Forelimb muscle (tissue), 1 donor: ENCODE results near the gene SLC39A11. TPM values are rescaled to one million over a fixed set of nuclear protein-coding genes. Genes with fewer than 3 reads are reported as not detected.

Experiments
- DNase-seq: peaks from one replicate; pipeline ENCODE4 v3.0.0-alpha.2; 2013; ENCODE audit warnings: low read depth
- polyA plus RNA-seq: library from polyadenylated mRNA; unstranded; fragments of 120-200 nt; gene quantifications from one replicate; pipeline ENCODE4 v1.2.1, GENCODE V29; 2013; ENCODE audit not compliant: insufficient read length

The SLC39A11 gene
- polyA plus RNA-seq, 1 donor = 11.9 TPM

GRCh38 chr17:72619976-72620650, 472.4 kb downstream of the SLC39A11 start:
- no peak for DNase-seq

GRCh38 chr17:72618001-72618509, 474.4 kb downstream of the SLC39A11 start:
- DNase-seq = no peak

DNA sequence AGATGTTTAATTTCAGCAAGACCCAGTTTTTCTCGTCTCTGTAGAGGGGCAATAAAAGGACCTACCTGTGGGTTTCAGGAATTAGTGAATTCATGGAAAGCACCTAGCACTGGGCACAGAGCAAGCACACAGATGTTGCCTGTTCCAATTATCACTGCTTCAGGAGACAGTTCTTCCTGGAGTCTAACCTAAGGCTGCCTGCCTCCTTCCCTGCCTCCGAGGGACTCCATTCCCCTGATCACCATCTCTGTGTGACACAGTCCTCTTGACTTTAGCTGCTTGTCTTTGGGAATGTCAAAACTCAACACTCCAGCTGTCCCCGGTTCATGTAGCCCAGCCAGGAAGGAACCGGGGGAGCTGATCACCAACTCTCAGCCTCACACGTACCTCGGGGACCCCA, 474.9 kb downstream of the SLC39A11 start:
- no peak for DNase-seq

DNA sequence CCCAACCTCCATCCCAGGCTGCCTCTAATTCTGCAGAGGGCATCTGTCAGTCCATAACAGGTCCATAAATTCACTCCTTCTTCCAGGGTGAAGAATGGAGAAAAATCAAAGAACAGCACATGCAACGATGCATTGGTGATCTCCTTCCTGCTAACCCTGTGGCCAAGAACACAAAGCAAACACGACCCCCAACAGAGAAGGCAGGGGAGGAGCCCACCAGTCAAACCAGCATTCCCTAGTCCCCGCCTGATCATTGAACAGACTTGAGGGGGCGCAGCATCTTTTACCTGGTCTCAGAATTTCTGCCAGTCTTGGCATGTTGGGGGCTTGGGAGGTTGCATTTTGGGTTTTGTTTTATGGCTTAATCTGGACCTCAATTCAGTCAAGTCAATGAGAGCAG, 476.0 kb downstream of the SLC39A11 start:
- DNase-seq = no peak

GRCh38 chr17:72615627-72615991, 476.9 kb downstream of the SLC39A11 start:
- no peak for DNase-seq

DNA sequence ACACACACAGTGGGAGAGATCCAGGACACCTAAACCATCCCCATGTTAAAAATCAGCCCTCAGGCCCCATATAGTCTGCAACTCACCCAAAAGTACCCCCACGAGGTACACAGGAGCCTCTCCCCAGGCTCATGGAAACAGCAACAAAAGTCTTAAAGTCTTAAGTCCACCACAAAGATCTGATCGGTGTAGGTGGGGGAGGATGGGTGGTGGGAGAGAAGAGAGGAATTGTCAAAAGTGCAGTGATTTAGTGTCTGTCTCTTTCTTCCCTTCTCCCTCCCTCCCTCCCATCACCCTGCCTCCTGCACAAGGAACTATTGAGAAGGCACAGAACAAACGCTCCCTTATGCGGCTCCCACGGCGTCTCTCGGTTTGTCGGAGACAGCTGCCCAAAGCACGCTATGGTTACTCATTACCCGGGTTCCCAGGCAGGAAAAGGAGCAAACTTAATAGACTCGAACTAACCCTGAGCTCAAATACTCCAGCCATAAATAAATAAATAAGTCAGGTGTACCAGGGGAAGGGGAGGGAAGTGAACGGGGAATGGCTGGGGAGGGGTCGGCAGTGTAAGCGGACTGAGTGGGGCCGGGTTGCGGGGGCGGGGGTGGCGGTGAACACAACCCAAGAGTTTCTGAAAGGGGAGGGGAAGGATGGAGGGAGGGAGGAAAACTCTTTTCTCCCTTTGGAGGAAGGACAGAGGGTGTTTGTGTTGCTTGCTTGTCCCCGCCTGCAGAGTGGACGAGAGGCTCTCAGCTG, 477.4 kb downstream of the SLC39A11 start:
- DNase-seq = no peak

DNA sequence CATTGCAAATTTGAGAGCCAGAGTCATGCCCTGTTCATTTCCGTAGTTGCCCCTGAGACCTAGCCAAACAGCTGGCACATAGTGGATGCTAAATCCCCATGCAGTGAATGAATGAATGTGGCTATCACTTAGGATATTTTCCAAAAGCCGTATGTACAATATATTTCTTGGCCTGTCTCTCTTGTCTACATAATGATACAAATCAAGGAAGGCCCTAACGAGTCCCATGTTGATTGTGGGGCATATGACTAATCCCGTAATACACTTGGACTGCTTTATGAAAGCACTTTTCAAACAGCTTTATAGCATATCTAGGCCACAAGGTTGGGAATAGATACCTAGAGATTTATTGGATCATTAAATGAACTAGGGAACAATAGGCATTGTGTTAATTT, 478.0 kb downstream of the SLC39A11 start:
- no peak for DNase-seq

DNA sequence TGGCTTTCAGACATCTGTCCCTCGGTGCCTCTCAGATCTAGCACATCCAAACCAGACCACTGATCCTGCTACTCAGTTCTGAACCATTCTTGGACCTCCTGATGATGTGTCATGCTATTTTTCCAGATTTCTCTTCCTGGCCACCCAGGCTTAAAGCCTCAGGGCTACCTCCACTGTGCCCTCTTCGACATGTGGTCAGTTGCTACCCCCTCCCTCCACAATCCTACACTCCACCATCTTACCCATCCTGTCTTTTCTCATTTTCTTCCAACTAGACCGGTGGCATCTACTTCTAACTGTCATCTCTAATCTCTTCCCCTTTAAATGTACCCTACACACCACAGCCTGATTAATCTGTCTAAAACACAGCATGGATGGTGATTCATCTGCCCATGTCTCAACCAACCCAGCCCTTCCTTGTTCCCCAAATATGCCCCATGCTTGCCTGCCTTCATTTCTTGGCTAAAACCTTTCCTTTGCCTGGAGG, 478.6 kb downstream of the SLC39A11 start:
- no peak for DNase-seq

DNA sequence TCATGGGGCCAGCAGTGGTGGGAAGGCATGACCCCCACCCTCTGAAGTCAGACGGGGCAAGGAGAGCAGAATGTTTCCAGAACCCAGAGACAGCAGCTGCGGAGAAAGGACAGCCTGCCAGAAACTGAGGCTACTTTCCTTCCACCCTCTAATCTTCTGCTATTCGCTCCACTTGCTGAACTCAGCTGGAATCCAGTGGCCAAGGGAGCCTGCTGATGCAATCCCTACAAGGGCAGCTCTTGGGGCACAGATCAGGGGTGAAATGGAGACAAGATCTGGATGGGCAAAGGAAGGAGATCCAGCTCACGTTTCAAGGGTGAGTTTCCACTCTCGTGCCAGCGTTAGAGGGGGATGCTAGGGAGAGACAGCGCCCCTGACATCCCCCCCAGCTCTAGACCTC, 479.1 kb downstream of the SLC39A11 start:
- no peak for DNase-seq

DNA sequence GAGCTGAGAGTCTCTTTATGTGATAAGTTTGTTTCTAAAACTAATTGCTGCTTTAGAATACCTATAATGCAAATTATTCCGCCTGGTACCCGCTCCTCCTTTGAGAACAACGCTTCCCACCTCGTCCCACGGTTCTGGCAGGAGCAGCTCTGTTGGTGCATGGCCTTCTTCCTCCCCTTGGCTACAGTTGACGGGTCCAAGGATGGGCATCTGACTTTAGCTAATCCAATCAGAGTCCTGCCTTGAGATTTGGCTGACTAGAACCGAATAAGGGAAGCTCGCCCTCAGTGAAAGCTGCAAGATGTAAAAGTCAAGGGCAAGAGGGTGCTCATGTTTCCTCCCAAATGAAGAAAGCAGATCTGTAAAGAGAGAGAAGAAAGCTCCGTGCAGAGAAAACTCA, 481.3 kb downstream of the SLC39A11 start:
- DNase-seq = no peak

DNA sequence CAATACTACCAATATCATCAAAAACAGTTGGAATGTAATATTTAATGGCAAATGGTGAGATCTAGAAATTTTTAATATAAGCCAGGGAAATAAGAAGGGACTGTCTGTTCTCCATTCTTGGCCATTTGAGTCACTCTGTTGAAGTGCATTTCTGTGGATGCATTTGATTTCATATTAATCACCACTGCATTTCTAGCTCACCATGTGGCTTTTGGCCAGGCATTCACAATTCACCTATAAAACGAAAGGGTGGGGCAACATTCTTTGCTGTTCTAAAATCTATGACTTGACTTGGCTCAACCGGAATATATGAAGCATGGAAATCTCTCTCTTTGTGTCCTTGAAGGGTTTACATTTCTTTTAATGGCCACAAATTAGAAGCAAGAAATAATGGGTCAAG, 483.0 kb downstream of the SLC39A11 start:
- DNase-seq = no peak

- DNase-seq = no peak
Observed at GRCh38 chr17:72608436-72608835, 484.1 kb downstream of the SLC39A11 start.

DNA sequence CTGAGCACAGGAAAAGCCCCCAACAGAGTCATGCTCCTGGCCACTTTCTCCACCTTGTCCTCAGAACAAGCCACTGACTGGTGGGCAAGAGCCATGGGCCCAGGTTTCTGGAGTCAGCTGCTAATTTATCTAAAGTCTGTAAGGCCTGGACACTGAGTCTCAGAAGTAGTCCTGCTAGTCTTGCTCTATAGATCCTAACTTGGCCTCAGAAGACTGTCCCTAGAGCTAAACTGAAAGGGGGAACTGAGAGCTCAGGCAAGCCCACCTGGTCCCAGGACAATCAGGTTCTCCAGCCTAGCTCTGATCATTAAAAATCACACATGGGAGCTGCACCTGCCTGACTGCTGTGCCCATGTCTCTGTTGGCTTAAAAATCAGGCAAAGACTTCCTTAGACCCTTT, 485.8 kb downstream of the SLC39A11 start:
- DNase-seq = no peak

GRCh38 chr17:72605543-72605942, 486.9 kb downstream of the SLC39A11 start:
- no peak for DNase-seq

GRCh38 chr17:72604518-72604917, 488.0 kb downstream of the SLC39A11 start:
- no peak for DNase-seq

GRCh38 chr17:72603420-72604242, 488.9 kb downstream of the SLC39A11 start:
- DNase-seq = no peak

DNA sequence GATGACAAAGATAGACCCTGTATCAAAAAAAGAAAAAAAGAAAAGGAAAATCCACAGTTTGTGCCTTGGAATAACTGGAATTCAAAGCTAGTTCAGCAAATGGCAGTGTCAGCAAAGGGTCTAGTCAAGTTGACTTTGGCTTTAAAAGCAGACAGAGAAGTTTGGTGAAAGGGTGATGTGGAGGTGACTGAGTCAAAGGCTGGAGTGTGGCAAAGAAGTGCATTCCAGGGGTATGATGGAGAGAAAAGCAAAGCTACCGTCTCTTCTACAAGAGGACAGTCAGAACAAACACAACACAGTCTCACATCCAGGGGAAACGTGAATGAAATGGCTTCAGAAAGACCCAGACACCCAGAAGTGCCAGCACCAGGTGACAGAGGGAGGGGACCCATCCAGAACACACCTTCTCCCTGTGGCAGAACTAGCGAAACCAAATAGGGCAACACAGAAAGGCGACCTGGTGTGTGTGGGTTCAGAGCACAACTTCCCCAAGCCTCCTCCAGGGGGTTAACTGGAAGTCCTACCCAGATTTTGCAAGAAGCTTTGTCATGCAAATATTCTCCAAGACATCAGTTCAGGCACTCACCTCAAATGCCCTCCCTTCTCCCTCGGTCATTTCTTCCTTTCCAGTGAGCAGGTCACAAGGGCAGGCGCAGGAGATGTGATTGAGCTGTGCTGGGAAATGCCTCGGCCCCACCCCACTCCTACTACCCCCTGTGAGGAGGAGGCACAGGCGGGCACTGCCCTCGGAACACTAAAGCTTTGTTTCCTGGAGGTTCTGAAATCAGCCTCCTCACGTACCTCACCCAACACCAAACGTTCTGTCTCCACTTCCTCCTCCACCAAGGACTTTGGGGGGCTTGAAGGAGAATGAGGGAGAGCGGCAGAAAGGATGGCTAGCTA, 489.7 kb downstream of the SLC39A11 start:
- DNase-seq = no peak

GRCh38 chr17:72600934-72601333, 491.6 kb downstream of the SLC39A11 start:
- no peak for DNase-seq

GRCh38 chr17:72599891-72600290, 492.6 kb downstream of the SLC39A11 start:
- no peak for DNase-seq

- DNase-seq = no peak
Observed at GRCh38 chr17:72598695-72599094, 493.8 kb downstream of the SLC39A11 start.
